Liver (tissue), 9 donors: Measurements from ENCODE around the gene FBXO10. TPM values are rescaled to one million over a fixed set of nuclear protein-coding genes. Genes with fewer than 3 reads are reported as not detected.

Experiments used
- DNase-seq: peaks from one replicate; pipeline ENCODE4 v3.0.0-alpha.2; 2017; ENCODE audit warnings: low spot score
- H3K27ac ChIP-seq, 2 donors: one replicate each; pipeline ENCODE4 v1.7.0; 2013; ENCODE audit warnings: inconsistent platforms in 2 of 2, low read length in 2 of 2, control low read depth in 1 of 2, low read depth in 1 of 2, mild to moderate bottlenecking in 1 of 2
- H3K27me3 ChIP-seq, 4 donors: one replicate each; pipeline versions ENCODE4 v1.6.1 to v1.7.0; 2013; ENCODE audit warnings: low read length in 3 of 4, inconsistent platforms in 1 of 4, mild to moderate bottlenecking in 1 of 4, moderate library complexity in 1 of 4; ENCODE audit not compliant: control insufficient read depth in 4 of 4, insufficient read depth in 4 of 4
- H3K36me3 ChIP-seq, 4 donors: one replicate each; pipeline versions ENCODE4 v1.6.1 to v1.7.0; 2013; ENCODE audit warnings: low read length in 3 of 4, mild to moderate bottlenecking in 3 of 4, low read depth in 1 of 4, moderate library complexity in 1 of 4; ENCODE audit not compliant: control insufficient read depth in 4 of 4, insufficient read depth in 3 of 4
- H3K4me1 ChIP-seq, 4 donors: one replicate each; pipeline versions ENCODE4 v1.6.1 to v1.7.0; 2013; ENCODE audit warnings: low read length in 3 of 4, mild to moderate bottlenecking in 3 of 4, moderate library complexity in 1 of 4; ENCODE audit not compliant: control insufficient read depth in 4 of 4, insufficient read depth in 4 of 4
- H3K4me3 ChIP-seq, 3 donors: one replicate each; pipeline versions ENCODE4 v1.6.1 to v1.7.0; 2013; ENCODE audit warnings: low read length in 3 of 3, control low read depth in 1 of 3, low read depth in 1 of 3, mild to moderate bottlenecking in 1 of 3
- H3K9ac ChIP-seq, 2 donors: one replicate each; pipeline ENCODE4 v1.7.0; 2013; ENCODE audit warnings: low read length in 2 of 2, mild to moderate bottlenecking in 2 of 2, moderate library complexity in 2 of 2, control low read depth in 1 of 2, low read depth in 1 of 2
- H3K9me3 ChIP-seq, 4 donors: one replicate each; pipeline versions ENCODE4 v1.6.1 to v1.7.0; 2013; ENCODE audit warnings: low read length in 3 of 4; ENCODE audit not compliant: control insufficient read depth in 4 of 4
- ATF3 ChIP-seq: IDR thresholded peaks from 2 replicates; pipeline ENCODE4 v1.6.1; 2016; ENCODE audit warnings: antibody characterized with exemption
- CTCF ChIP-seq: fragments of 150-350 bp; IDR thresholded peaks from 2 replicates; pipeline ENCODE4 v1.5.1; 2017; ENCODE audit warnings: improper control_type of control experiment, low read depth, low read length; ENCODE audit not compliant: missing input control
- EGR1 ChIP-seq, 2 donors: IDR thresholded peaks; 2 replicates each; pipeline ENCODE4 v1.6.1; 2016 to 2018; ENCODE audit warnings: antibody characterized with exemption in 2 of 2, low read depth in 2 of 2
- FOXA2 ChIP-seq: IDR thresholded peaks from 2 replicates; pipeline ENCODE4 v1.6.1; 2016; ENCODE audit warnings: antibody characterized with exemption
- HNF4A ChIP-seq, 2 donors: conservative IDR thresholded peaks; 2 replicates each; pipeline ENCODE4 v1.6.1; 2016; ENCODE audit warnings: antibody characterized with exemption in 2 of 2, mild to moderate bottlenecking in 2 of 2
- HNF4G ChIP-seq: IDR thresholded peaks from 2 replicates; pipeline ENCODE4 v1.6.1; 2016; ENCODE audit warnings: antibody characterized with exemption
- MAX ChIP-seq: IDR thresholded peaks from 2 replicates; pipeline ENCODE4 v1.6.1; 2016; ENCODE audit warnings: antibody characterized with exemption
- RAD21 ChIP-seq, 2 donors: IDR thresholded peaks; 2 replicates each; pipeline ENCODE4 v1.6.1; 2016; ENCODE audit warnings: antibody characterized with exemption in 2 of 2, mild to moderate bottlenecking in 2 of 2
- REST ChIP-seq: IDR thresholded peaks from 2 replicates; pipeline ENCODE4 v1.6.1; 2016; ENCODE audit warnings: antibody characterized with exemption, mild to moderate bottlenecking
- RXRA ChIP-seq, 2 donors: IDR thresholded peaks; 2 replicates each; pipeline ENCODE4 v1.6.1; 2017 to 2018; ENCODE audit warnings: antibody characterized with exemption in 2 of 2, mild to moderate bottlenecking in 1 of 2
- SP1 ChIP-seq: IDR thresholded peaks from 2 replicates; pipeline ENCODE4 v1.6.1; 2018; ENCODE audit warnings: antibody characterized with exemption, mild to moderate bottlenecking
- TAF1 ChIP-seq: conservative IDR thresholded peaks from 2 replicates; pipeline ENCODE4 v1.6.1; 2016; ENCODE audit warnings: antibody characterized with exemption, mild to moderate bottlenecking
- ZBTB33 ChIP-seq: IDR thresholded peaks from 2 replicates; pipeline ENCODE4 v1.6.1; 2016; ENCODE audit warnings: antibody characterized with exemption
- WGBS: extraction: QIAGEN DNeasy Blood & Tissue Kit; methylation state at CpG from one replicate; pipeline ENCODE4 v1.1.7; 2013; 5-methylcytosine and 5-hydroxymethylcytosine counted together
- polyA plus RNA-seq, 2 donors: library from polyadenylated mRNA; stranded (reverse) in 1 of 2; unstranded in 1 of 2; fragments of 200-250 nt in 1 of 2; fragments of >200 nt in 1 of 2; fragmentation: Nextera tagmentation in 1 of 2; extraction: Ambion mirVana in 1 of 2; gene quantifications; one replicate each; pipeline versions ENCODE4 v1.2.1 to v1.2.3, GENCODE V29; 2013 to 2015
- total RNA-seq, 2 donors: library from RNA; depleted of rRNA; stranded (reverse); fragments of >200 nt; gene quantifications; one replicate each; pipeline ENCODE4 v1.2.3, GENCODE V29; 2014
- donor health status: healthy.
- donor health status: healthy.
- donor health status: healthy.
- donor health status: healthy.
- donor health status: healthy.

Gene FBXO10
- total and polyA plus RNA-seq, 4 donors = 1.3 to 5.5 (median 4.1) TPM

GRCh38 chr9:37609735-37610397, 33.7 kb upstream of the FBXO10 start:
- WGBS = 87% methylated on average over 6 of the region's 6 CpGs
- Histone ChIP-seq H3K4me3 (no peak overlapping the region), H3K36me3 (no peaks in the 10 kb centered on the region), H3K9me3 (no peaks in the 10 kb centered on the region), H3K9ac (no peak overlapping the region), H3K4me1 (no peaks in the 10 kb centered on the region), H3K27me3 (no peaks in the 10 kb centered on the region), H3K27ac (no peak overlapping the region)
- no peak for DNase-seq
- no peak for TF ChIP-seq RAD21 (IDR thresholded peaks at IDR 0.05)

- H3K4me3 ChIP-seq = no peak overlapping the region
- no peak for TF ChIP-seq HNF4G
- TF ChIP-seq EGR1 (IDR thresholded peaks at IDR 0.05; ENCODE audit: low read depth in 2 of 2) = no peak
- no peak for TF ChIP-seq SP1
- no peak for TF ChIP-seq TAF1
- no peak for TF ChIP-seq FOXA2
- no peak for TF ChIP-seq MAX
- TF ChIP-seq REST = no peak
- TF ChIP-seq ZBTB33 = no peak
- TF ChIP-seq RXRA (IDR thresholded peaks at IDR 0.05) = no peak
- TF ChIP-seq CTCF = no peak
- TF ChIP-seq ATF3 = no peak
- TF ChIP-seq HNF4A (conservative IDR thresholded peaks at IDR 0.05) = no peak
- H3K27me3 ChIP-seq = no peaks in the 10 kb centered on the region
- no peaks in the 10 kb centered on the region for H3K36me3 ChIP-seq
- H3K27ac ChIP-seq = no peak overlapping the region
- peaks cover 0 to 3% (median 2%) of the 10 kb centered on the region in 4 donors for H3K4me1 ChIP-seq
- no peaks in the 10 kb centered on the region for H3K9me3 ChIP-seq
- DNase-seq = no peak
- H3K9ac ChIP-seq = no peak overlapping the region
Observed at GRCh38 chr9:37608250-37608649, 32.1 kb upstream of the FBXO10 start.
